Neutrophil (primary cell): ENCODE measurements around the gene TNFRSF6B.

Source experiments
- H3K27ac ChIP-seq: fragments of 200-600 bp; sonication (generic); 2 replicates; pipeline ENCODE4 v1.5.1; 2016; ENCODE audit warnings: mild to moderate bottlenecking, moderate library complexity
- H3K27me3 ChIP-seq: fragments of 200-600 bp; sonication (generic); 2 replicates; pipeline ENCODE4 v1.6.0; 2016; ENCODE audit warnings: mild to moderate bottlenecking
- H3K36me3 ChIP-seq: fragments of 200-600 bp; sonication (generic); 2 replicates; pipeline ENCODE4 v1.5.1; 2017
- H3K4me1 ChIP-seq, 2 experiments: fragments of 200-600 bp in 1 of 2; sonication (generic) in 1 of 2; 1 replicate in 1 of 2; 2 replicates in 1 of 2; pipeline versions ENCODE4 v1.5.1 to v1.6.1; 2013 to 2016; ENCODE audit warnings: low read depth in 1 of 2, low read length in 1 of 2, mild to moderate bottlenecking in 1 of 2, moderate library complexity in 1 of 2; ENCODE audit not compliant: control insufficient read depth in 1 of 2, insufficient read depth in 1 of 2
- H3K4me3 ChIP-seq, 2 experiments: fragments of 200-600 bp in 1 of 2; sonication (generic) in 1 of 2; 1 replicate in 1 of 2; 2 replicates in 1 of 2; pipeline ENCODE4 v1.5.1; 2013 to 2016; ENCODE audit warnings: low read depth in 1 of 2, low read length in 1 of 2, mild to moderate bottlenecking in 1 of 2, moderate library complexity in 1 of 2
- H3K9me3 ChIP-seq: fragments of 200-600 bp; sonication (generic); 2 replicates; pipeline ENCODE4 v1.5.1; 2016
- CTCF ChIP-seq: fragments of 200-600 bp; sonication (generic); IDR thresholded peaks from 2 replicates; pipeline ENCODE4 v1.5.1; 2016; ENCODE audit warnings: antibody characterized with exemption

The TNFRSF6B gene

DNA sequence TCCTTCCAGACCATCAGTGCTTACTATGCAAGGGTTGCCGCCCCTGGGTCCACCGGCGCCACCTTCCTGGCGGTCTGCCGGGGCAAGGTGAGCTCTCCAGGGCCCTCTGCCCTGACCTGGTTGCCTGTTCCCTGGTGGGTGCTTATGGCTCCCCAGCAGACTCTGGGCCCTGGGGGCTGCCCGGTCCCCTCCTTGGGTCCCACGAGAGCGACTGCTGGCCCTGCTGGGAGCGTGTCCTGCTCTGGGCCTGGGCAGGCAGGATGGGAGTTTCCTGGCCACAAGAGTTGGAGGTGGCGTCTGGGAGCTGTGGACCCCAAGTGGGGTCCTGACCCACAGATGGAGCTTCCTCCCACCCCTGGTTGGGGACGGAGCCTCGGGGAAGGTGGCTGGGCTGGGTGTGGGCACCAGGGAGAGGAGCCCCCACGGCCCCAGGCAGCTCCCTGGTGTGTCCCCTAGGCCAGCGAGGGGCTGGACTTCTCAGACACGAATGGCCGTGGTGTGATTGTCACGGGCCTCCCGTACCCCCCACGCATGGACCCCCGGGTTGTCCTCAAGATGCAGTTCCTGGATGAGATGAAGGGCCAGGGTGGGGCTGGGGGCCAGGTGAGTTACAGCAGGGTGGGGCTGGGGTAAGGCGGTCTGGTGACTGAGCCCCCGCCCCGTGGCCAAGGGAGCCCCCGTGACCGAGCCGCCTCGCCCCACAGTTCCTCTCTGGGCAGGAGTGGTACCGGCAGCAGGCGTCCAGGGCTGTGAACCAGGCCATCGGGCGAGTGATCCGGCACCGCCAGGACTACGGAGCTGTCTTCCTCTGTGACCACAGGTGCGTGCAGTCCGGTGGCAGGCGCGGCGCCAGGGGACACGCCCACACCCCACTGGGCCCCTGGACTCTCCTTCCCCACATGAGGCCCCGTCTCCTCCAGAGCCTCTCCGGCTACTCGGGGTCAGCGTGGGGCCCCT, 7.1 kb upstream of the TNFRSF6B start:
- Histone ChIP-seq H3K4me3 (no peak overlapping the region), H3K4me1 (peaks cover 11 to 12% of the 10 kb centered on the region in 2 experiments), H3K9me3 (no peaks in the 10 kb centered on the region), H3K27me3 (no peaks in the 10 kb centered on the region), H3K36me3 (peaks cover 8% of the 10 kb centered on the region), H3K27ac (no peak overlapping the region)
- no peak for TF ChIP-seq CTCF

DNA sequence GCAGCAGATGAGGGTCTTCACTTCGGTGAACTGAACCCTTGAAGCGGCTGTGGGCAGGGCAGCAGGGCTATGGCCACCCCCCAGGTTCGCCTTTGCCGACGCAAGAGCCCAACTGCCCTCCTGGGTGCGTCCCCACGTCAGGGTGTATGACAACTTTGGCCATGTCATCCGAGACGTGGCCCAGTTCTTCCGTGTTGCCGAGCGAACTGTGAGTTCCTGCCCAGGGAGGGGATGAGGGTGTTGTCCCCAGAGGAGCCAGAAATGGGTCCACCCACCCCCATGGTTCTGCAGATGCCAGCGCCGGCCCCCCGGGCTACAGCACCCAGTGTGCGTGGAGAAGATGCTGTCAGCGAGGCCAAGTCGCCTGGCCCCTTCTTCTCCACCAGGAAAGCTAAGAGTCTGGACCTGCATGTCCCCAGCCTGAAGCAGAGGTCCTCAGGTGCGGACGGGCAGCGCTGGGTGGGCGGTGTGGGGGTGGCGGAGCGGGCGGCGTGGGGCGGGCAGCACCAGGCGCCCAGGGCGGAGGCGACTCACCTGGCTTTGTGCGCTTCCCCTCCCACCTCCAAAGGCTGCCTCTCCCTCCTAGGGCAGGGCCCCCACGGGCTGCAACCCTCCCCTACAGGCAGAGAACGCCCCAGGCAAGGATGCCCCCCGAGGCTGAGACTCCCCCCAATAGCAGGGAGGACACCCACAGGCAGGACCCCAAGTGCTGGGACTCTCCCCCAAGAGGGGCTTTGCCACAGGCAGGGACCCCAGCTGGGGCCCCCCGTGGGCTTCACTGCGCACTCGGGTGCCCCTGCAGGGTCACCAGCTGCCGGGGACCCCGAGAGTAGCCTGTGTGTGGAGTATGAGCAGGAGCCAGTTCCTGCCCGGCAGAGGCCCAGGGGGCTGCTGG, 6.2 kb upstream of the TNFRSF6B start:
- H3K36me3 ChIP-seq: peaks cover 17% of the 10 kb centered on the region
- no peaks in the 10 kb centered on the region for H3K27me3 ChIP-seq
- H3K27ac ChIP-seq: no peak overlapping the region
- no peaks in the 10 kb centered on the region for H3K9me3 ChIP-seq
- peaks cover 11 to 12% of the 10 kb centered on the region in 2 experiments for H3K4me1 ChIP-seq
- no peak for TF ChIP-seq CTCF
- H3K4me3 ChIP-seq: no peak overlapping the region

DNA sequence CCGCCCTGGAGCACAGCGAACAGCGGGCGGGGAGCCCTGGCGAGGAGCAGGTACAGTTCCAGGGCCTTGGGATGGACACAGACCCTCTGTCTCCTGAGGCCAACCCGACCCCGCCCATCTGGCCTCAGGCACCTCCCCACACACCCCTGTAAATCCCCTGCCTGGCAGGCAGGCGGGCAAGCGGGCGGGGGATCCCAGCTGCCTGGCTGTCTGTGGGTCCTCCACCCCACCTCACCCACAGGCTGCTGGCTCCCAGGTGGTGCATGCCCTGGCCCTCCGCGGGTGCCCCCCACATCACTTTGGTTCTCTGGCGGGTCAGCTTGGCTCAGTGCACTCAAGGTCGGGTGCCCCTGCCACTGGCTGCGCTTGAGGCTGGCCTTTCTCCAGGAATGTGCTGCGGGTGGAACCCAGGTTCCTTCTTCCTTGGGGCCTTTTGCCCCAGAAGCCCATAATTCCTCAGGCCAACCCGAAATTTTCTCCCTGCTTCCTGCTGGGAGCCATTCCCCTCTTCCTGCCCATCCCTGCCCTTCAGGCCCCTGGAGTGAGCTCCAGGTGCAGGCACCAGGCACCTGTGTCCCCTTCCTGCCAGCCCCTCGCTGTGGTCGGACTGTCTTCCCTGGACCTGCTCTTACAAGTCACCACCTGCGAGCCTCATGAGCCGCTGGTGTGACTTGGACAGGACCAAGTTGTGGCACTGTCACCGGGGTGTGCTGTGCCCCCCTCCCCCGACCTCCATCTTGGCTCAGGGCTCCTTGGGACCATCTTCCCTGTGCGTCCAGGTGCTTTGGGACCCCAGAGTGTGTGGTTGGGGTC, 5.3 kb upstream of the TNFRSF6B start:
- Histone ChIP-seq H3K36me3 (peaks cover 22% of the 10 kb centered on the region), H3K27me3 (peaks cover 4% of the 10 kb centered on the region), H3K27ac (no peak overlapping the region), H3K4me1 (peaks cover 11 to 12% of the 10 kb centered on the region in 2 experiments), H3K9me3 (no peaks in the 10 kb centered on the region), H3K4me3 (no peak overlapping the region)
- TF ChIP-seq CTCF: no peak

GRCh38 chr20:63691711-63692435, 4.6 kb upstream of the TNFRSF6B start:
- Histone ChIP-seq H3K4me3 (no peak overlapping the region), H3K27me3 (peaks cover 12% of the 10 kb centered on the region), H3K36me3 (peaks cover 22% of the 10 kb centered on the region), H3K4me1 (peaks cover 5 to 10% of the 10 kb centered on the region in 2 experiments), H3K27ac (no peak overlapping the region), H3K9me3 (no peaks in the 10 kb centered on the region)
- TF ChIP-seq CTCF: no peak
